Astrocyte (in vitro differentiated cells and primary cell): ENCODE measurements around the gene MICAL2. TPM values are rescaled to one million over a fixed set of nuclear protein-coding genes. Genes with fewer than 3 reads are reported as not detected.

Source experiments
- DNase-seq: peaks from one replicate; pipeline ENCODE4 v3.0.0-alpha.2; 2010; ENCODE audit warnings: low read depth
- FAIRE-seq: peaks from 2 replicates; lab custom pipeline; 2011; peaks lifted over from hg19 to GRCh38; lab: Jason Lieb, UNC
- H2AFZ ChIP-seq: 2 replicates; pipeline ENCODE4 v1.6.0; 2012; ENCODE audit warnings: low read depth, low read length, inconsistent platforms
- H3K27ac ChIP-seq: 2 replicates; pipeline ENCODE4 v1.5.1; 2011; ENCODE audit warnings: low read depth, low read length, inconsistent platforms
- H3K27me3 ChIP-seq: 2 replicates; pipeline ENCODE4 v1.6.0; 2011; ENCODE audit warnings: low read length, inconsistent platforms; ENCODE audit not compliant: insufficient read depth
- H3K36me3 ChIP-seq: 2 replicates; pipeline ENCODE4 v1.5.1; 2011; ENCODE audit warnings: low read length, inconsistent platforms; ENCODE audit not compliant: insufficient read depth
- H3K4me1 ChIP-seq: 2 replicates; pipeline ENCODE4 v1.5.1; 2011; ENCODE audit warnings: low read length, inconsistent platforms; ENCODE audit not compliant: insufficient read depth
- H3K4me2 ChIP-seq: 2 replicates; pipeline ENCODE4 v1.6.0; 2012; ENCODE audit warnings: low read length, inconsistent platforms
- H3K4me3 ChIP-seq: 2 replicates; pipeline ENCODE4 v1.5.1; 2011; ENCODE audit warnings: low read depth, mild to moderate bottlenecking, low read length, inconsistent platforms; ENCODE audit not compliant: insufficient read depth
- H3K79me2 ChIP-seq: 2 replicates; pipeline ENCODE4 v1.6.0; 2012; ENCODE audit warnings: mild to moderate bottlenecking, low read length, inconsistent platforms; ENCODE audit not compliant: insufficient read depth
- H3K9ac ChIP-seq: 2 replicates; pipeline ENCODE4 v1.6.0; 2012; ENCODE audit warnings: mild to moderate bottlenecking, low read length, inconsistent platforms
- H3K9me3 ChIP-seq: 2 replicates; pipeline ENCODE4 v1.5.1; 2012; ENCODE audit warnings: low read depth, mild to moderate bottlenecking, low read length, inconsistent platforms; ENCODE audit not compliant: insufficient read depth
- H4K20me1 ChIP-seq: 2 replicates; pipeline ENCODE4 v1.6.0; 2012; ENCODE audit warnings: low read length, inconsistent platforms; ENCODE audit not compliant: insufficient read depth
- H3K27ac Mint-ChIP-seq: one replicate; pipeline ENCODE4 v1.8.0; 2021; ENCODE audit warnings: mild to moderate bottlenecking, mixed read lengths; ENCODE audit not compliant: unreplicated experiment
- H3K27me3 Mint-ChIP-seq: one replicate; pipeline ENCODE4 v1.8.0; 2021; ENCODE audit warnings: low read depth, mixed read lengths; ENCODE audit not compliant: unreplicated experiment
- H3K36me3 Mint-ChIP-seq: one replicate; pipeline ENCODE4 v1.8.0; 2021; ENCODE audit warnings: low read depth, mixed read lengths; ENCODE audit not compliant: unreplicated experiment
- H3K4me1 Mint-ChIP-seq: one replicate; pipeline ENCODE4 v1.8.0; 2021; ENCODE audit warnings: low read depth, mixed read lengths; ENCODE audit not compliant: unreplicated experiment
- H3K4me3 Mint-ChIP-seq: one replicate; pipeline ENCODE4 v1.8.0; 2021; ENCODE audit warnings: mild to moderate bottlenecking, moderate library complexity, mixed read lengths; ENCODE audit not compliant: unreplicated experiment
- H3K9me3 Mint-ChIP-seq: one replicate; pipeline ENCODE4 v1.8.0; 2021; ENCODE audit warnings: mild to moderate bottlenecking, mixed read lengths; ENCODE audit not compliant: unreplicated experiment
- EZH2 ChIP-seq: IDR thresholded peaks from 2 replicates; pipeline ENCODE4 v1.6.1; 2012; ENCODE audit warnings: mild to moderate bottlenecking, low read length, inconsistent platforms; ENCODE audit not compliant: insufficient read depth
- total RNA-seq: library from RNA; stranded (reverse); gene quantifications from 2 replicates; pipeline ENCODE4 v1.2.1, GENCODE V29; 2021
- TF ChIP-seq, protein P1 (sequence below): IDR thresholded peaks from 2 replicates; pipeline ENCODE4 v1.5.1; 2011; ENCODE audit warnings: low read depth, mild to moderate bottlenecking, inconsistent platforms, low read length, moderate library complexity; ENCODE audit not compliant: insufficient read depth

MICAL2 gene
- total RNA-seq, 1 donor from 2014 or later, result 357 TPM

- H3K79me2 ChIP-seq, result peaks cover 86% of the 10 kb centered on the region
- no peak for TF ChIP-seq EZH2
- TF ChIP-seq, protein P1, sequence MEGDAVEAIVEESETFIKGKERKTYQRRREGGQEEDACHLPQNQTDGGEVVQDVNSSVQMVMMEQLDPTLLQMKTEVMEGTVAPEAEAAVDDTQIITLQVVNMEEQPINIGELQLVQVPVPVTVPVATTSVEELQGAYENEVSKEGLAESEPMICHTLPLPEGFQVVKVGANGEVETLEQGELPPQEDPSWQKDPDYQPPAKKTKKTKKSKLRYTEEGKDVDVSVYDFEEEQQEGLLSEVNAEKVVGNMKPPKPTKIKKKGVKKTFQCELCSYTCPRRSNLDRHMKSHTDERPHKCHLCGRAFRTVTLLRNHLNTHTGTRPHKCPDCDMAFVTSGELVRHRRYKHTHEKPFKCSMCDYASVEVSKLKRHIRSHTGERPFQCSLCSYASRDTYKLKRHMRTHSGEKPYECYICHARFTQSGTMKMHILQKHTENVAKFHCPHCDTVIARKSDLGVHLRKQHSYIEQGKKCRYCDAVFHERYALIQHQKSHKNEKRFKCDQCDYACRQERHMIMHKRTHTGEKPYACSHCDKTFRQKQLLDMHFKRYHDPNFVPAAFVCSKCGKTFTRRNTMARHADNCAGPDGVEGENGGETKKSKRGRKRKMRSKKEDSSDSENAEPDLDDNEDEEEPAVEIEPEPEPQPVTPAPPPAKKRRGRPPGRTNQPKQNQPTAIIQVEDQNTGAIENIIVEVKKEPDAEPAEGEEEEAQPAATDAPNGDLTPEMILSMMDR, result no peak
- H4K20me1 ChIP-seq, result no peaks in the 10 kb centered on the region
- H3K9ac ChIP-seq, result peak overlapping the region; percentile 56
- H3K36me3 Mint-ChIP-seq, result peaks cover 34% of the 10 kb centered on the region
- H3K27me3 ChIP-seq, result no peaks in the 10 kb centered on the region
- peaks cover 55% of the 10 kb centered on the region for H3K4me1 ChIP-seq
- FAIRE-seq (no peak), DNase-seq (no peak)
- H3K9me3 Mint-ChIP-seq, result no peaks in the 10 kb centered on the region
- peak overlapping the region; percentile 85 for H3K27ac ChIP-seq
- no peak overlapping the region for H3K4me3 ChIP-seq
- no peak overlapping the region for H2AFZ ChIP-seq
- no peak overlapping the region for H3K4me3 Mint-ChIP-seq
- H3K27me3 Mint-ChIP-seq, result no peaks in the 10 kb centered on the region
- no peaks in the 10 kb centered on the region for H3K9me3 ChIP-seq
- peaks cover 60% of the 10 kb centered on the region for H3K36me3 ChIP-seq
- peaks cover 56% of the 10 kb centered on the region for H3K4me1 Mint-ChIP-seq
- no peak overlapping the region for H3K4me2 ChIP-seq
- H3K27ac Mint-ChIP-seq, result peak overlapping the region; percentile 75
Observed at GRCh38 chr11:12169822-12170221, 59.4 kb downstream of the MICAL2 start.

GRCh38 chr11:12170501-12170900 lies 60.1 kb downstream of the MICAL2 start:
- Histone ChIP-seq H3K27me3 (no peaks in the 10 kb centered on the region), H3K9me3 (no peaks in the 10 kb centered on the region), H3K27ac (peak overlapping the region; percentile 85), H2AFZ (no peak overlapping the region), H3K9ac (peak overlapping the region; percentile 56), H3K4me3 (no peak overlapping the region), H4K20me1 (no peaks in the 10 kb centered on the region), H3K4me1 (peaks cover 58% of the 10 kb centered on the region), H3K79me2 (peaks cover 82% of the 10 kb centered on the region), H3K4me2 (no peak overlapping the region), H3K36me3 (peaks cover 56% of the 10 kb centered on the region)
- Mint-ChIP-seq H3K27ac (peak overlapping the region; percentile 56), H3K4me3 (peak overlapping the region; percentile 68), H3K4me1 (peaks cover 53% of the 10 kb centered on the region), H3K27me3 (no peaks in the 10 kb centered on the region), H3K9me3 (no peaks in the 10 kb centered on the region), H3K36me3 (peaks cover 37% of the 10 kb centered on the region)
- FAIRE-seq, result no peak
- no peak for DNase-seq
- TF ChIP-seq EZH2, result no peak
- TF ChIP-seq, protein P1, result no peak

DNA sequence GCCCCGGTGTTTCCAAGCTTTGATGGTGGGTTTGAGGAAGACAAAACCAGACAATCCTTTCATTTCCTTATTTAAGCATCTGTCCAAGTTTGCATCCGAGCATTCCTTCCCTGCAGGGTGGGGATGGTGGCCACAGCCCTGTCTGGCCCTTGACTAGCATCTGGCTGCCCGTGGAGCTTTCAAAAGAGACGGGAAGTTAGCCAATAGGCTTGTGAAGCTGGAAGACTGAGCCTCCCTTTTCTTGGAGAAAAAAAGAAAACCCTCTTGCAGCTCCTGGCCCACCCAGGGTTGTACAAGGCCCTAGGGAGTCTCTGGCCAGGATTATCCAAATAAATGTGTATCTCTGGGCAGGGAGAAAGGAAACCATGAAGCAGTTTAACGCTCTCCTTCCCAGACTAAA lies 60.6 kb downstream of the MICAL2 start:
- H3K27me3 ChIP-seq, result no peaks in the 10 kb centered on the region
- peaks cover 61% of the 10 kb centered on the region for H3K4me1 ChIP-seq
- Mint-ChIP-seq H3K36me3 (peaks cover 38% of the 10 kb centered on the region), H3K4me1 (peaks cover 54% of the 10 kb centered on the region), H3K9me3 (no peaks in the 10 kb centered on the region), H3K4me3 (peak overlapping the region; percentile 13), H3K27me3 (no peaks in the 10 kb centered on the region), H3K27ac (peak overlapping the region; percentile 56)
- peak overlapping the region; percentile 56 for H3K9ac ChIP-seq
- DNase-seq, result peak; percentile 79
- peaks cover 78% of the 10 kb centered on the region for H3K79me2 ChIP-seq
- H3K27ac ChIP-seq, result peak overlapping the region; percentile 85
- no peak overlapping the region for H3K4me2 ChIP-seq
- H3K9me3 ChIP-seq, result no peaks in the 10 kb centered on the region
- H3K36me3 ChIP-seq, result peaks cover 52% of the 10 kb centered on the region
- TF ChIP-seq, protein P1, result no peak
- TF ChIP-seq EZH2, result no peak
- no peak overlapping the region for H3K4me3 ChIP-seq
- H2AFZ ChIP-seq, result no peak overlapping the region
- no peak for FAIRE-seq
- no peaks in the 10 kb centered on the region for H4K20me1 ChIP-seq
